ENCODE data around the gene CD33.
"Not testable (repeated sequence)": the region's sequence is repeated elsewhere in the genome, so short reads cannot be mapped to it uniquely, and the experiment has no call there.

Gene CD33

DNA sequence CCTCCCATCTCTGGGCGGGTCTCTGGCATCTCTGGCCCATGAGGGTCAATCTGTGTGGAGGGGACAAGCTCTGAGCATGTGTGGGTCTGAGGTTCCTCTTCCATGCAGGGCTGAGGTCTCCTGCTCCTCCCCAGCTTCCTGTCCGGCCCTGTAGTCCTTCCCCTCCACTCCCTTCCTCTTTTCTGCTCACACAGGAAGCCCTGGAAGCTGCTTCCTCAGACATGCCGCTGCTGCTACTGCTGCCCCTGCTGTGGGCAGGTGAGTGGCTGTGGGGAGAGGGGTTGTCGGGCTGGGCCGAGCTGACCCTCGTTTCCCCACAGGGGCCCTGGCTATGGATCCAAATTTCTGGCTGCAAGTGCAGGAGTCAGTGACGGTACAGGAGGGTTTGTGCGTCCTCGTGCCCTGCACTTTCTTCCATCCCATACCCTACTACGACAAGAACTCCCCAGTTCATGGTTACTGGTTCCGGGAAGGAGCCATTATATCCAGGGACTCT lies at the start of gene CD33:
TSS of gene CD33 (plus strand) at position 183 of the 496 bp plus-strand sequence. CDS start at position 222, 39 bp downstream.
- not testable (repeated sequence) for DNase-seq (ENCODE audit: low read depth, low spot score); H3K9me3 ChIP-seq (ENCODE audit: low read depth, low read length); H3K9ac ChIP-seq (ENCODE audit: insufficient read length); H3K36me3 ChIP-seq (ENCODE audit: insufficient read depth, low read length); H3K4me3 ChIP-seq; H3K27ac ChIP-seq

- no peak overlapping the region for H3K9ac ChIP-seq (ENCODE audit: insufficient read length)
- no peak for DNase-seq (ENCODE audit: low read depth, low spot score)
- H3K27ac ChIP-seq: no peak overlapping the region
- H3K4me3 ChIP-seq: no peak overlapping the region
- no peaks in the 10 kb centered on the region for H3K36me3 ChIP-seq (ENCODE audit: insufficient read depth, low read length)
- H3K9me3 ChIP-seq (ENCODE audit: low read depth, low read length): no peaks in the 10 kb centered on the region
- TF ChIP-seq FOXP2 (optimal IDR thresholded peaks at IDR 0.05; ENCODE audit: control extremely low read depth, extremely low read length, insufficient read depth): no peak
- TF ChIP-seq POLR2AphosphoS5 (IDR thresholded peaks at IDR 0.05; ENCODE audit: borderline replicate concordance, low read depth, low read length): no peak
- TF ChIP-seq EZH2 (IDR thresholded peaks at IDR 0.05): no peak
Observed at GRCh38 chr19:51179256-51179655, 45.6 kb upstream of the CD33 start.

GRCh38 chr19:51181377-51181912 lies 43.4 kb upstream of the CD33 start:
- no peak for TF ChIP-seq POLR2AphosphoS5 (IDR thresholded peaks at IDR 0.05; ENCODE audit: borderline replicate concordance, low read depth, low read length)
- no peak for TF ChIP-seq FOXP2 (optimal IDR thresholded peaks at IDR 0.05; ENCODE audit: control extremely low read depth, extremely low read length, insufficient read depth)
- no peak for TF ChIP-seq EZH2 (IDR thresholded peaks at IDR 0.05)
- no peak for DNase-seq (ENCODE audit: low read depth, low spot score)
- no peaks in the 10 kb centered on the region for H3K9me3 ChIP-seq (ENCODE audit: low read depth, low read length)
- no peak overlapping the region for H3K9ac ChIP-seq (ENCODE audit: insufficient read length)
- H3K4me3 ChIP-seq: no peak overlapping the region
- H3K36me3 ChIP-seq (ENCODE audit: insufficient read depth, low read length): no peaks in the 10 kb centered on the region
- no peak overlapping the region for H3K27ac ChIP-seq

GRCh38 chr19:51181913-51182419 lies 42.9 kb upstream of the CD33 start:
- H3K27ac ChIP-seq: no peak overlapping the region

GRCh38 chr19:51183629-51184028 lies 41.3 kb upstream of the CD33 start:
- no peaks in the 10 kb centered on the region for H3K9me3 ChIP-seq (ENCODE audit: low read depth, low read length)
- DNase-seq (ENCODE audit: low read depth, low spot score): no peak
- H3K4me3 ChIP-seq: no peak overlapping the region
- TF ChIP-seq FOXP2 (optimal IDR thresholded peaks at IDR 0.05; ENCODE audit: control extremely low read depth, extremely low read length, insufficient read depth): no peak
- H3K9ac ChIP-seq (ENCODE audit: insufficient read length): no peak overlapping the region
- no peaks in the 10 kb centered on the region for H3K36me3 ChIP-seq (ENCODE audit: insufficient read depth, low read length)
- H3K27ac ChIP-seq: no peak overlapping the region

More at GRCh38 chr19:51181913-51182419, 42.9 kb upstream of the CD33 start:
- Histone ChIP-seq H3K36me3 (ENCODE audit: insufficient read depth, low read length) (no peaks in the 10 kb centered on the region), H3K4me3 (no peak overlapping the region), H3K9ac (ENCODE audit: insufficient read length) (no peak overlapping the region), H3K9me3 (ENCODE audit: low read depth, low read length) (no peaks in the 10 kb centered on the region)
- TF ChIP-seq EZH2 (IDR thresholded peaks at IDR 0.05) (no peak), POLR2AphosphoS5 (IDR thresholded peaks at IDR 0.05; ENCODE audit: borderline replicate concordance, low read depth, low read length) (no peak), FOXP2 (optimal IDR thresholded peaks at IDR 0.05; ENCODE audit: control extremely low read depth, extremely low read length, insufficient read depth) (no peak)
- DNase-seq (ENCODE audit: low read depth, low spot score): no peak

- no peak for TF ChIP-seq EZH2 (IDR thresholded peaks at IDR 0.05)
- TF ChIP-seq FOXP2 (optimal IDR thresholded peaks at IDR 0.05; ENCODE audit: control extremely low read depth, extremely low read length, insufficient read depth): no peak
- no peak for TF ChIP-seq POLR2AphosphoS5 (IDR thresholded peaks at IDR 0.05; ENCODE audit: borderline replicate concordance, low read depth, low read length)
- no peak overlapping the region for H3K27ac ChIP-seq
- no peak for DNase-seq (ENCODE audit: low read depth, low spot score)
- no peak overlapping the region for H3K4me3 ChIP-seq
- no peak overlapping the region for H3K9ac ChIP-seq (ENCODE audit: insufficient read length)
- H3K36me3 ChIP-seq (ENCODE audit: insufficient read depth, low read length): no peaks in the 10 kb centered on the region
- no peaks in the 10 kb centered on the region for H3K9me3 ChIP-seq (ENCODE audit: low read depth, low read length)
Observed at GRCh38 chr19:51185069-51185867, 39.6 kb upstream of the CD33 start.

DNA sequence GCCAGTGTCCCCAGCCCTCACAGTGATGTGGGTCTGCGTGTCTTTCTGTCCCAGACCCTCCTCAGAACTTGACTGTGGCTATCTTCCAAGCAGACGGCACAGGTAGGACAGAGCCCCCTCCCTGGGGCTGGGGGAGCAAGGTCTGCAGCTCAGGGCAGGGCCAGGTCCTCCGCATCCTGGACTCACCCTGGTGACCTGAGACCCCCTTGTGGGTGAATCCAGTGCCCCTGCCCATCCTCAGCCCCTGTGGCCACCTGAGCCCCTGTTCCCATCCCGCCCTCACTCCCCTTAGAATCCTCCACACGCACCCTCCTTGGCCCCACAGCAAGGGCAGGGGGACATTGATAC lies 39.0 kb upstream of the CD33 start:
- Histone ChIP-seq H3K9me3 (ENCODE audit: low read depth, low read length) (no peaks in the 10 kb centered on the region), H3K27ac (no peak overlapping the region), H3K36me3 (ENCODE audit: insufficient read depth, low read length) (no peaks in the 10 kb centered on the region), H3K9ac (ENCODE audit: insufficient read length) (no peak overlapping the region), H3K4me3 (no peak overlapping the region)
- no peak for TF ChIP-seq EZH2 (IDR thresholded peaks at IDR 0.05)
- no peak for TF ChIP-seq POLR2AphosphoS5 (IDR thresholded peaks at IDR 0.05; ENCODE audit: borderline replicate concordance, low read depth, low read length)
- DNase-seq (ENCODE audit: low read depth, low spot score): no peak

DNA sequence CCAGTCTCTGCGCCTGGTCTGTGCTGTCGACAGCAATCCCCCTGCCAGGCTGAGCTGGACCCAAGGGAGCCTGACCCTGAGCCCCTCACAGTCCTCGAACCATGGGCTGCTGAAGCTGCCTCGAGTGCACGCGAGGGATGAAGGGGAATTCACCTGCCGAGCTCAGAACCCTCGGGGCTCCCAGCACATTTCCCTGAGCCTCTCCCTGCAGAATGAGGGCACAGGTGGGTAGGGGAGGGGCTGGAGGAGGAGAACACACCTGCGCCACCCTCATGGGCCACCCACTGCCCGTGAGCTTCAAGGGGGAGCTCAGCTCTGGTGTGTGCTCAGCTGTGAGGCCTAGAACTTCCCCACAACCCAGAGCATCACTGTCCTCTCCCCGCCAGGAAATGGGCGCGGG lies 38.6 kb upstream of the CD33 start:
- H3K27ac ChIP-seq: no peak overlapping the region
- H3K4me3 ChIP-seq: no peak overlapping the region
- H3K36me3 ChIP-seq (ENCODE audit: insufficient read depth, low read length): no peaks in the 10 kb centered on the region
- DNase-seq (ENCODE audit: low read depth, low spot score): no peak
- TF ChIP-seq POLR2AphosphoS5 (IDR thresholded peaks at IDR 0.05; ENCODE audit: borderline replicate concordance, low read depth, low read length): no peak
- TF ChIP-seq EZH2 (IDR thresholded peaks at IDR 0.05): no peak
- no peak for TF ChIP-seq FOXP2 (optimal IDR thresholded peaks at IDR 0.05; ENCODE audit: control extremely low read depth, extremely low read length, insufficient read depth)
- H3K9ac ChIP-seq (ENCODE audit: insufficient read length): no peak overlapping the region
- H3K9me3 ChIP-seq (ENCODE audit: low read depth, low read length): no peaks in the 10 kb centered on the region

Data from SK-N-MC (cell line).